ENCODE measurements around the gene NECTIN3. TPM values are rescaled to one million over a fixed set of nuclear protein-coding genes. Genes with fewer than 3 reads are reported as not detected.

NECTIN3 gene
- total and polyA plus RNA-seq, 3 experiments from 2014 or later = 2.2 to 13.3 (median 12.8) TPM

- H3K36me3 ChIP-seq (ENCODE audit: insufficient read depth, low read length) = no peaks in the 10 kb centered on the region
- H3K4me1 ChIP-seq (ENCODE audit: insufficient read depth, low read length) = no peaks in the 10 kb centered on the region
- H3K36me3 Mint-ChIP-seq = no peaks in the 10 kb centered on the region
- H3K4me3 Mint-ChIP-seq = no peak overlapping the region
- H3K4me3 ChIP-seq (ENCODE audit: low read length) = no peak overlapping the region
- no peaks in the 10 kb centered on the region for H3K9me3 Mint-ChIP-seq
- CTCF ChIA-PET = no interaction called here
- no peaks in the 10 kb centered on the region for H3K4me1 Mint-ChIP-seq
- H3K27me3 Mint-ChIP-seq = no peaks in the 10 kb centered on the region
- H3K27ac ChIP-seq (ENCODE audit: low read depth, low read length) = no peak overlapping the region
- POLR2A ChIA-PET = no interaction called here
- no peak for DNase-seq
- H3K27me3 ChIP-seq (ENCODE audit: insufficient read depth, low read length, poor library complexity, severe bottlenecking) = no peaks in the 10 kb centered on the region
- H3K27ac Mint-ChIP-seq = no peak overlapping the region
- no peaks in the 10 kb centered on the region for H3K9me3 ChIP-seq (ENCODE audit: low read length)
These were observed 143.9 kb downstream of the NECTIN3 start for GRCh38 chr3:111215481-111215880.

DNA sequence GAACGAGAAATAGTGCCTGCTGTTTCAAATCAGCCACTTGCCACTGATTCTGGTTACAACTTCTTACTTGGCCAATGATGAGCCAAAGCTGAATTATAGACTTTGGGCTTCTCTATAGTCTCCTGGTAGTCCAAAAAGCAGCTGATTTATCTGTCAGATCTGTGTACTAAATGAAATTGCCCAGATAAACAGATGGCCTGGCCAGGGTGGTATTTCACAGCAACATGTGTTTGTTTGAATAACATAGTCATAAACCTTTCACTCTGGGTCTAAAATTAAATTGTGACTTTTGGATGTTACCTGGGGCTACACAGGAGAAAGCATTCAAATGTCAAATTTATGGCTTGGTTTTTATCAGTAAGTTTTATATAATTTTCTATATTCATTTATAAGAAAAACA, 147.0 kb downstream of the NECTIN3 start:
- Histone ChIP-seq H3K4me1 (ENCODE audit: insufficient read depth, low read length) (no peaks in the 10 kb centered on the region), H3K4me3 (ENCODE audit: low read length) (no peak overlapping the region), H3K9me3 (ENCODE audit: low read length) (no peaks in the 10 kb centered on the region), H3K36me3 (ENCODE audit: insufficient read depth, low read length) (no peaks in the 10 kb centered on the region), H3K27me3 (ENCODE audit: insufficient read depth, low read length, poor library complexity, severe bottlenecking) (no peaks in the 10 kb centered on the region), H3K27ac (ENCODE audit: low read depth, low read length) (no peak overlapping the region)
- ChIA-PET CTCF (no interaction called here), POLR2A (no interaction called here)
- H3K27me3 Mint-ChIP-seq = peaks cover 0 to 2% of the 10 kb centered on the region in 2 donors
- H3K4me3 Mint-ChIP-seq = no peak overlapping the region
- H3K27ac Mint-ChIP-seq = no peak overlapping the region
- DNase-seq = no peak
- no peaks in the 10 kb centered on the region for H3K4me1 Mint-ChIP-seq
- H3K36me3 Mint-ChIP-seq = no peaks in the 10 kb centered on the region
- H3K9me3 Mint-ChIP-seq = no peaks in the 10 kb centered on the region

DNA sequence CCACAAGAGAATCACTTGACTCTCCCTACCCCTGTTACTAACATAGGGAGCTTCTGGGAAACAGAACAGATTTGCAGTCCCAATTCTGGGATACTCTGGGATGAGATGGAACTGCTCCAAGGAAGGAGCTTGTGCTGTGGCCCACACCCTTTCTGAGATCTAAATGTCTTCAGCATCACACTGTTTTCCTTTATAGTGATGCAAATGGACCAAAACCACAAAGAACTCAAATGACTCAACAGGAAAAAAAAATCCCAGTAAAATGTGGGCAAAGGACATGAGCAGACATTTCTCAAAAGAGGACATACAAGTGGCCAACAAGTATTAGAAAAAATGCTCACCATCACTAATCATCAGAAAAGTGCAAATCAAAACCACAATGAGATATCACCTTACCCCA, 155.6 kb downstream of the NECTIN3 start:
- no peaks in the 10 kb centered on the region for H3K27me3 ChIP-seq (ENCODE audit: insufficient read depth, low read length, poor library complexity, severe bottlenecking)
- H3K36me3 ChIP-seq (ENCODE audit: insufficient read depth, low read length) = no peaks in the 10 kb centered on the region
- H3K4me3 ChIP-seq (ENCODE audit: low read length) = no peak overlapping the region
- no peak overlapping the region for H3K4me3 Mint-ChIP-seq
- peaks cover 0 to 5% of the 10 kb centered on the region in 2 donors for H3K27me3 Mint-ChIP-seq
- POLR2A ChIA-PET = no interaction called here
- peaks cover 0 to 29% (median 0%) of the 10 kb centered on the region in 3 donors for H3K36me3 Mint-ChIP-seq
- H3K4me1 Mint-ChIP-seq = no peaks in the 10 kb centered on the region
- CTCF ChIA-PET = no interaction called here
- no peak overlapping the region for H3K27ac ChIP-seq (ENCODE audit: low read depth, low read length)
- no peaks in the 10 kb centered on the region for H3K4me1 ChIP-seq (ENCODE audit: insufficient read depth, low read length)
- H3K27ac Mint-ChIP-seq = no peak overlapping the region
- no peaks in the 10 kb centered on the region for H3K9me3 ChIP-seq (ENCODE audit: low read length)
- peaks cover 0 to 8% (median 2%) of the 10 kb centered on the region in 5 donors for H3K9me3 Mint-ChIP-seq
- DNase-seq = no peak

DNA sequence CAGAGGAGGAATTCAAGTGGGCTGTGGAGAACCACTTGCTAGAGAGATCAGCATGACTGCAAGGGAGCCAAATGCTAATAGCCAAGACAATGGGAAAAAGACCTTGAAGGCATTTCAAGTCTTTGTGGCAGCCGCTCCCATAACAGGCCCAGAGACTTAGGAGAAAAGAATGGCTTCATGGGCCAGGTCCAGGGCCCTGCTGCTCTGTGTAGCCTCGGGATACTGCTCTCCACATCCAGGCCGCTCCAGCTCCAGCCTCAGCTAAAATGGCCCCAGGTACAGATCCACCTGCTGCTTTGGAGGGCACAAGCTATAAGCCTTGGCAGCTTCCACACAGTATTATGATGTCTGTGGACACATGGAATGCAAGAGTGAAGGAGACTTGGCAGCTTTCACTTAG, 157.7 kb downstream of the NECTIN3 start:
- H3K4me1 Mint-ChIP-seq = no peaks in the 10 kb centered on the region
- H3K27me3 ChIP-seq (ENCODE audit: insufficient read depth, low read length, poor library complexity, severe bottlenecking) = no peaks in the 10 kb centered on the region
- H3K4me1 ChIP-seq (ENCODE audit: insufficient read depth, low read length) = no peaks in the 10 kb centered on the region
- no peak overlapping the region for H3K27ac ChIP-seq (ENCODE audit: low read depth, low read length)
- H3K36me3 Mint-ChIP-seq = peaks cover 0 to 34% (median 0%) of the 10 kb centered on the region in 3 donors
- H3K4me3 ChIP-seq (ENCODE audit: low read length) = no peak overlapping the region
- no peak overlapping the region for H3K27ac Mint-ChIP-seq
- no peak for DNase-seq
- ChIA-PET POLR2A (no interaction called here), CTCF (no interaction called here)
- no peaks in the 10 kb centered on the region for H3K36me3 ChIP-seq (ENCODE audit: insufficient read depth, low read length)
- H3K4me3 Mint-ChIP-seq = no peak overlapping the region
- H3K9me3 Mint-ChIP-seq = peaks cover 0 to 8% (median 2%) of the 10 kb centered on the region in 5 donors
- H3K27me3 Mint-ChIP-seq = peaks cover 0 to 4% of the 10 kb centered on the region in 2 donors
- no peaks in the 10 kb centered on the region for H3K9me3 ChIP-seq (ENCODE audit: low read length)

- Histone ChIP-seq H3K9me3 (ENCODE audit: low read length) (no peaks in the 10 kb centered on the region), H3K27ac (ENCODE audit: low read depth, low read length) (no peak overlapping the region), H3K4me1 (ENCODE audit: insufficient read depth, low read length) (peaks cover 19% of the 10 kb centered on the region), H3K27me3 (ENCODE audit: insufficient read depth, low read length, poor library complexity, severe bottlenecking) (no peaks in the 10 kb centered on the region), H3K36me3 (ENCODE audit: insufficient read depth, low read length) (no peaks in the 10 kb centered on the region), H3K4me3 (ENCODE audit: low read length) (no peak overlapping the region)
- POLR2A ChIA-PET = no interaction called here
- CTCF ChIA-PET = no interaction called here
- H3K27ac Mint-ChIP-seq = peak overlapping the region in 5 of 8 donors; percentile 3 to 66 (median 17)
- peaks cover 0 to 6% (median 0%) of the 10 kb centered on the region in 3 donors for H3K36me3 Mint-ChIP-seq
- H3K27me3 Mint-ChIP-seq = no peaks in the 10 kb centered on the region
- H3K9me3 Mint-ChIP-seq = peaks cover 0 to 2% (median 0%) of the 10 kb centered on the region in 5 donors
- no peak for DNase-seq
- peaks cover 29 to 39% (median 34%) of the 10 kb centered on the region in 3 donors for H3K4me1 Mint-ChIP-seq
- H3K4me3 Mint-ChIP-seq = peak overlapping the region in 1 of 7 donors; percentile 41
These were observed 165.5 kb downstream of the NECTIN3 start for GRCh38 chr3:111236836-111237713.

- H3K9me3 ChIP-seq (ENCODE audit: low read length) = no peaks in the 10 kb centered on the region
- Mint-ChIP-seq H3K4me1 (peaks cover 29 to 39% (median 34%) of the 10 kb centered on the region in 3 donors), H3K4me3 (peak overlapping the region in 1 of 7 donors; percentile 9), H3K27ac (peak overlapping the region in 3 of 8 donors; percentile 3 to 88 (median 10)), H3K9me3 (peaks cover 0 to 2% (median 0%) of the 10 kb centered on the region in 5 donors), H3K36me3 (peaks cover 0 to 6% (median 0%) of the 10 kb centered on the region in 3 donors), H3K27me3 (no peaks in the 10 kb centered on the region)
- DNase-seq = no peak
- no peak overlapping the region for H3K27ac ChIP-seq (ENCODE audit: low read depth, low read length)
- H3K27me3 ChIP-seq (ENCODE audit: insufficient read depth, low read length, poor library complexity, severe bottlenecking) = no peaks in the 10 kb centered on the region
- H3K4me1 ChIP-seq (ENCODE audit: insufficient read depth, low read length) = peaks cover 19% of the 10 kb centered on the region
- H3K36me3 ChIP-seq (ENCODE audit: insufficient read depth, low read length) = no peaks in the 10 kb centered on the region
- ChIA-PET POLR2A (no interaction called here), CTCF (no interaction called here)
- no peak overlapping the region for H3K4me3 ChIP-seq (ENCODE audit: low read length)
These were observed 166.3 kb downstream of the NECTIN3 start for GRCh38 chr3:111237946-111238345.

GRCh38 chr3:111238885-111239284, 167.3 kb downstream of the NECTIN3 start:
- ChIA-PET CTCF (no interaction called here), POLR2A (no interaction called here)
- H3K27ac Mint-ChIP-seq = peak overlapping the region in 6 of 8 donors; percentile 1 to 77 (median 64)
- peak in 2 of 5 donors; percentile 44 to 60 for DNase-seq
- peak overlapping the region; percentile 0 to 55 (median 11) for H3K4me3 Mint-ChIP-seq
- Histone ChIP-seq H3K27ac (ENCODE audit: low read depth, low read length) (no peak overlapping the region), H3K4me1 (ENCODE audit: insufficient read depth, low read length) (peaks cover 19% of the 10 kb centered on the region), H3K4me3 (ENCODE audit: low read length) (no peak overlapping the region), H3K27me3 (ENCODE audit: insufficient read depth, low read length, poor library complexity, severe bottlenecking) (no peaks in the 10 kb centered on the region), H3K9me3 (ENCODE audit: low read length) (no peaks in the 10 kb centered on the region), H3K36me3 (ENCODE audit: insufficient read depth, low read length) (no peaks in the 10 kb centered on the region)
- H3K27me3 Mint-ChIP-seq = no peaks in the 10 kb centered on the region
- H3K36me3 Mint-ChIP-seq = peaks cover 0 to 8% (median 0%) of the 10 kb centered on the region in 3 donors
- peaks cover 0 to 5% (median 0%) of the 10 kb centered on the region in 5 donors for H3K9me3 Mint-ChIP-seq
- H3K4me1 Mint-ChIP-seq = peaks cover 29 to 39% (median 34%) of the 10 kb centered on the region in 3 donors

GRCh38 chr3:111241960-111242359, 170.3 kb downstream of the NECTIN3 start:
- H3K36me3 ChIP-seq (ENCODE audit: insufficient read depth, low read length) = no peaks in the 10 kb centered on the region

More at GRCh38 chr3:111241960-111242359, 170.3 kb downstream of the NECTIN3 start:
- POLR2A ChIA-PET = no interaction called here
- Histone ChIP-seq H3K4me1 (ENCODE audit: insufficient read depth, low read length) (peaks cover 19% of the 10 kb centered on the region), H3K9me3 (ENCODE audit: low read length) (no peaks in the 10 kb centered on the region), H3K27me3 (ENCODE audit: insufficient read depth, low read length, poor library complexity, severe bottlenecking) (no peaks in the 10 kb centered on the region), H3K4me3 (ENCODE audit: low read length) (no peak overlapping the region), H3K27ac (ENCODE audit: low read depth, low read length) (no peak overlapping the region)
- Mint-ChIP-seq H3K27me3 (no peaks in the 10 kb centered on the region), H3K4me1 (peaks cover 29 to 37% (median 35%) of the 10 kb centered on the region in 3 donors), H3K36me3 (peaks cover 0 to 12% (median 0%) of the 10 kb centered on the region in 3 donors), H3K9me3 (peaks cover 0 to 5% (median 0%) of the 10 kb centered on the region in 5 donors), H3K4me3 (no peak overlapping the region), H3K27ac (peak overlapping the region in 1 of 8 donors; percentile 40)
- CTCF ChIA-PET = interaction anchor here (1.0 kb wide), 1 partner anchor 11 kb away, joined by 3 read pairs; no protein-coding TSS in a partner anchor
- DNase-seq = no peak

Data from CD8-positive, alpha-beta memory T cell (primary cell).